Glomerular visceral epithelial cell (primary cell): ENCODE measurements around the gene NECTIN4.
"Not testable (repeated sequence)": the region's sequence is repeated elsewhere in the genome, so short reads cannot be mapped to it uniquely, and the experiment has no call there.

Experiments used
- DNase-seq: peaks from one replicate; pipeline ENCODE4 v3.0.0-alpha.2; 2016; ENCODE audit errors: extremely low spot score

NECTIN4 gene

GRCh38 chr1:161089251-161089924 lies at the start of gene NECTIN4:
Gene NECTIN4, minus strand, starts transcription at chr1:161089558. Its CDS starts 262 bp downstream, at chr1:161089296.
- DNase-seq, result no peak

GRCh38 chr1:161138431-161138830 lies 49.1 kb upstream of the NECTIN4 start:
- no peak for DNase-seq

GRCh38 chr1:161137881-161138280 lies 48.5 kb upstream of the NECTIN4 start:
- DNase-seq, result no peak

- DNase-seq, result peak; percentile 33
These were observed 43.9 kb upstream of the NECTIN4 start for GRCh38 chr1:161133220-161133740.

- DNase-seq, result peak; percentile 98
These were observed 43.3 kb upstream of the NECTIN4 start, which contains the start of gene DEDD for GRCh38 chr1:161132410-161133219. Gene DEDD, minus strand, starts transcription at chr1:161132667. Its CDS starts 8,205 bp downstream, at chr1:161124462.

GRCh38 chr1:161131523-161132409 lies 42.4 kb upstream of the NECTIN4 start:
- DNase-seq, result no peak

GRCh38 chr1:161130266-161130665 lies 40.9 kb upstream of the NECTIN4 start:
- DNase-seq, result no peak

- DNase-seq, result no peak
These were observed 39.4 kb upstream of the NECTIN4 start for GRCh38 chr1:161128591-161129420.

GRCh38 chr1:161127649-161128048 lies 38.3 kb upstream of the NECTIN4 start:
- no peak for DNase-seq

- DNase-seq, result no peak
These were observed 33.6 kb upstream of the NECTIN4 start for GRCh38 chr1:161122967-161123366.

GRCh38 chr1:161121834-161122233 lies 32.5 kb upstream of the NECTIN4 start:
- no peak for DNase-seq

- DNase-seq, result no peak
These were observed 31.8 kb upstream of the NECTIN4 start for GRCh38 chr1:161121042-161121650.

- peak; percentile 69 for DNase-seq
These were observed 29.9 kb upstream of the NECTIN4 start for GRCh38 chr1:161119092-161119903.

- peak; percentile 87 for DNase-seq
These were observed 28.6 kb upstream of the NECTIN4 start, which contains the start of the genes NIT1 and PFDN2 for GRCh38 chr1:161117759-161118581. Gene NIT1, plus strand, starts transcription at chr1:161118105. Its CDS starts 72 bp downstream, at chr1:161118177. Gene PFDN2, minus strand, starts transcription at chr1:161118037. Its CDS starts 11 bp downstream, at chr1:161118026.

- DNase-seq, result not testable (repeated sequence)
These were observed 26.6 kb upstream of the NECTIN4 start for GRCh38 chr1:161115961-161116360.

GRCh38 chr1:161115132-161115711 lies 25.9 kb upstream of the NECTIN4 start:
- peak; percentile 92 for DNase-seq

GRCh38 chr1:161114556-161114955 lies 25.2 kb upstream of the NECTIN4 start:
- DNase-seq, result no peak

GRCh38 chr1:161113915-161114314 lies 24.6 kb upstream of the NECTIN4 start:
- no peak for DNase-seq
